ENCODE measurements around the gene SURF1.
"Not testable (repeated sequence)": the region's sequence is repeated elsewhere in the genome, so short reads cannot be mapped to it uniquely, and the experiment has no call there.

Gene SURF1

GRCh38 chr9:133396952-133397351, 40.7 kb upstream of the SURF1 start:
- Histone ChIP-seq H3K4me1 (ENCODE audit: control insufficient read depth, insufficient read depth, low read length) (no peaks in the 10 kb centered on the region), H3K9me3 (ENCODE audit: control insufficient read depth, low read length) (no peaks in the 10 kb centered on the region), H3K27ac (ENCODE audit: insufficient read depth, low read depth, low read length, poor library complexity, severe bottlenecking) (no peak overlapping the region), H3K27me3 (ENCODE audit: control insufficient read depth, insufficient read depth, low read length, poor library complexity, severe bottlenecking) (no peaks in the 10 kb centered on the region), H3K36me3 (ENCODE audit: control insufficient read depth, insufficient read depth, low read length) (no peaks in the 10 kb centered on the region), H3K4me3 (ENCODE audit: insufficient read depth, low read depth, low read length) (no peak overlapping the region)
- whole genome bisulfite sequencing, 2 experiments: 42 to 44% methylated on average over 14 of the region's 14 CpGs

- Histone ChIP-seq H3K4me1 (ENCODE audit: control insufficient read depth, insufficient read depth, low read length) (no peaks in the 10 kb centered on the region), H3K36me3 (ENCODE audit: control insufficient read depth, insufficient read depth, low read length) (no peaks in the 10 kb centered on the region), H3K9me3 (ENCODE audit: control insufficient read depth, low read length) (no peaks in the 10 kb centered on the region), H3K27ac (ENCODE audit: insufficient read depth, low read depth, low read length, poor library complexity, severe bottlenecking) (no peak overlapping the region), H3K4me3 (ENCODE audit: insufficient read depth, low read depth, low read length) (no peak overlapping the region), H3K27me3 (ENCODE audit: control insufficient read depth, insufficient read depth, low read length, poor library complexity, severe bottlenecking) (no peaks in the 10 kb centered on the region)
- 69 to 71% methylated on average over 8 of the region's 8 CpGs for WGBS, 2 experiments
Observed at GRCh38 chr9:133394687-133395271, 38.5 kb upstream of the SURF1 start.

GRCh38 chr9:133393399-133393798, 37.1 kb upstream of the SURF1 start:
- Histone ChIP-seq H3K4me1 (ENCODE audit: control insufficient read depth, insufficient read depth, low read length) (no peaks in the 10 kb centered on the region), H3K4me3 (ENCODE audit: insufficient read depth, low read depth, low read length) (no peak overlapping the region), H3K27ac (ENCODE audit: insufficient read depth, low read depth, low read length, poor library complexity, severe bottlenecking) (no peak overlapping the region), H3K27me3 (ENCODE audit: control insufficient read depth, insufficient read depth, low read length, poor library complexity, severe bottlenecking) (no peaks in the 10 kb centered on the region), H3K36me3 (ENCODE audit: control insufficient read depth, insufficient read depth, low read length) (no peaks in the 10 kb centered on the region), H3K9me3 (ENCODE audit: control insufficient read depth, low read length) (no peaks in the 10 kb centered on the region)
- WGBS, 2 experiments: 88 to 92% methylated on average over 3 of the region's 3 CpGs

- H3K27ac ChIP-seq (ENCODE audit: insufficient read depth, low read depth, low read length, poor library complexity, severe bottlenecking); H3K4me1 ChIP-seq (ENCODE audit: control insufficient read depth, insufficient read depth, low read length); H3K4me3 ChIP-seq (ENCODE audit: insufficient read depth, low read depth, low read length); H3K36me3 ChIP-seq (ENCODE audit: control insufficient read depth, insufficient read depth, low read length); H3K27me3 ChIP-seq (ENCODE audit: control insufficient read depth, insufficient read depth, low read length, poor library complexity, severe bottlenecking); H3K9me3 ChIP-seq (ENCODE audit: control insufficient read depth, low read length): not testable (repeated sequence)
- WGBS, 2 experiments: 81 to 93% methylated on average over 3 of the region's 3 CpGs
Observed at GRCh38 chr9:133392308-133392707, 36.0 kb upstream of the SURF1 start.

- not testable (repeated sequence) for H3K36me3 ChIP-seq (ENCODE audit: control insufficient read depth, insufficient read depth, low read length); H3K4me3 ChIP-seq (ENCODE audit: insufficient read depth, low read depth, low read length); H3K27me3 ChIP-seq (ENCODE audit: control insufficient read depth, insufficient read depth, low read length, poor library complexity, severe bottlenecking); H3K4me1 ChIP-seq (ENCODE audit: control insufficient read depth, insufficient read depth, low read length); H3K27ac ChIP-seq (ENCODE audit: insufficient read depth, low read depth, low read length, poor library complexity, severe bottlenecking); H3K9me3 ChIP-seq (ENCODE audit: control insufficient read depth, low read length)
- WGBS, 2 experiments: 40% methylated on average over 1 of the region's 4 CpGs; no CpG with 5 or more reads in 1 of the 2 experiments
Observed at GRCh38 chr9:133391449-133391848, 35.2 kb upstream of the SURF1 start.

- H3K9me3 ChIP-seq (ENCODE audit: control insufficient read depth, low read length): no peaks in the 10 kb centered on the region
- H3K4me3 ChIP-seq (ENCODE audit: insufficient read depth, low read depth, low read length): no peak overlapping the region
- no peaks in the 10 kb centered on the region for H3K4me1 ChIP-seq (ENCODE audit: control insufficient read depth, insufficient read depth, low read length)
- H3K27me3 ChIP-seq (ENCODE audit: control insufficient read depth, insufficient read depth, low read length, poor library complexity, severe bottlenecking): no peaks in the 10 kb centered on the region
- no peak overlapping the region for H3K27ac ChIP-seq (ENCODE audit: insufficient read depth, low read depth, low read length, poor library complexity, severe bottlenecking)
- 81 to 83% methylated on average over 7 of the region's 7 CpGs for WGBS, 2 experiments
- no peaks in the 10 kb centered on the region for H3K36me3 ChIP-seq (ENCODE audit: control insufficient read depth, insufficient read depth, low read length)
Observed at GRCh38 chr9:133390713-133391112, 34.4 kb upstream of the SURF1 start.

- Histone ChIP-seq H3K36me3 (ENCODE audit: control insufficient read depth, insufficient read depth, low read length) (no peaks in the 10 kb centered on the region), H3K9me3 (ENCODE audit: control insufficient read depth, low read length) (no peaks in the 10 kb centered on the region), H3K27me3 (ENCODE audit: control insufficient read depth, insufficient read depth, low read length, poor library complexity, severe bottlenecking) (no peaks in the 10 kb centered on the region), H3K27ac (ENCODE audit: insufficient read depth, low read depth, low read length, poor library complexity, severe bottlenecking) (no peak overlapping the region), H3K4me1 (ENCODE audit: control insufficient read depth, insufficient read depth, low read length) (no peaks in the 10 kb centered on the region), H3K4me3 (ENCODE audit: insufficient read depth, low read depth, low read length) (no peak overlapping the region)
- 90 to 91% methylated on average over 13 of the region's 13 CpGs for WGBS, 2 experiments
Observed at GRCh38 chr9:133389562-133389961, 33.3 kb upstream of the SURF1 start.

GRCh38 chr9:133389025-133389557, 32.8 kb upstream of the SURF1 start:
- no peak overlapping the region for H3K4me3 ChIP-seq (ENCODE audit: insufficient read depth, low read depth, low read length)
- no peak overlapping the region for H3K27ac ChIP-seq (ENCODE audit: insufficient read depth, low read depth, low read length, poor library complexity, severe bottlenecking)
- no peaks in the 10 kb centered on the region for H3K9me3 ChIP-seq (ENCODE audit: control insufficient read depth, low read length)
- H3K36me3 ChIP-seq (ENCODE audit: control insufficient read depth, insufficient read depth, low read length): no peaks in the 10 kb centered on the region
- no peaks in the 10 kb centered on the region for H3K4me1 ChIP-seq (ENCODE audit: control insufficient read depth, insufficient read depth, low read length)
- H3K27me3 ChIP-seq (ENCODE audit: control insufficient read depth, insufficient read depth, low read length, poor library complexity, severe bottlenecking): no peaks in the 10 kb centered on the region
- WGBS, 2 experiments: 89 to 91% methylated on average over 12 of the region's 12 CpGs

- Histone ChIP-seq H3K4me1 (ENCODE audit: control insufficient read depth, insufficient read depth, low read length) (no peaks in the 10 kb centered on the region), H3K4me3 (ENCODE audit: insufficient read depth, low read depth, low read length) (no peak overlapping the region), H3K27ac (ENCODE audit: insufficient read depth, low read depth, low read length, poor library complexity, severe bottlenecking) (no peak overlapping the region), H3K36me3 (ENCODE audit: control insufficient read depth, insufficient read depth, low read length) (no peaks in the 10 kb centered on the region), H3K27me3 (ENCODE audit: control insufficient read depth, insufficient read depth, low read length, poor library complexity, severe bottlenecking) (no peaks in the 10 kb centered on the region), H3K9me3 (ENCODE audit: control insufficient read depth, low read length) (no peaks in the 10 kb centered on the region)
- 90 to 93% methylated on average over 9 of the region's 9 CpGs for WGBS, 2 experiments
Observed at GRCh38 chr9:133387680-133388079, 31.4 kb upstream of the SURF1 start.

GRCh38 chr9:133386338-133386737, 30.1 kb upstream of the SURF1 start:
- no peaks in the 10 kb centered on the region for H3K27me3 ChIP-seq (ENCODE audit: control insufficient read depth, insufficient read depth, low read length, poor library complexity, severe bottlenecking)
- no peak overlapping the region for H3K27ac ChIP-seq (ENCODE audit: insufficient read depth, low read depth, low read length, poor library complexity, severe bottlenecking)
- H3K36me3 ChIP-seq (ENCODE audit: control insufficient read depth, insufficient read depth, low read length): no peaks in the 10 kb centered on the region
- H3K4me3 ChIP-seq (ENCODE audit: insufficient read depth, low read depth, low read length): no peak overlapping the region
- 90 to 91% methylated on average over 13 of the region's 13 CpGs for WGBS, 2 experiments
- no peaks in the 10 kb centered on the region for H3K9me3 ChIP-seq (ENCODE audit: control insufficient read depth, low read length)
- no peaks in the 10 kb centered on the region for H3K4me1 ChIP-seq (ENCODE audit: control insufficient read depth, insufficient read depth, low read length)

GRCh38 chr9:133385452-133385851, 29.2 kb upstream of the SURF1 start:
- Histone ChIP-seq H3K4me3 (ENCODE audit: insufficient read depth, low read depth, low read length) (no peak overlapping the region), H3K4me1 (ENCODE audit: control insufficient read depth, insufficient read depth, low read length) (no peaks in the 10 kb centered on the region), H3K27ac (ENCODE audit: insufficient read depth, low read depth, low read length, poor library complexity, severe bottlenecking) (no peak overlapping the region), H3K9me3 (ENCODE audit: control insufficient read depth, low read length) (no peaks in the 10 kb centered on the region), H3K27me3 (ENCODE audit: control insufficient read depth, insufficient read depth, low read length, poor library complexity, severe bottlenecking) (no peaks in the 10 kb centered on the region), H3K36me3 (ENCODE audit: control insufficient read depth, insufficient read depth, low read length) (no peaks in the 10 kb centered on the region)
- WGBS, 2 experiments: 87 to 88% methylated on average over 14 of the region's 14 CpGs

Measured in ectodermal cell (in vitro differentiated cells).